H7 (cell line): ENCODE data around the gene NPEPL1. TPM values are rescaled to one million over a fixed set of nuclear protein-coding genes. Genes with fewer than 3 reads are reported as not detected.
"Not testable (repeated sequence)": the region's sequence is repeated elsewhere in the genome, so short reads cannot be mapped to it uniquely, and the experiment has no call there.

Experiments
- DNase-seq: peaks from one replicate; pipeline ENCODE4 v3.0.0; 2012
- H3K27me3 ChIP-seq: 2 replicates; pipeline ENCODE4 v1.6.0; 2011; ENCODE audit warnings: mild to moderate bottlenecking, low read length; ENCODE audit not compliant: control insufficient read depth, insufficient read depth
- H3K36me3 ChIP-seq: replicated peaks from 2 replicates; pipeline ENCODE4 v1.5.1; 2011; ENCODE audit warnings: low read length; ENCODE audit not compliant: control insufficient read depth, insufficient read depth
- H3K4me3 ChIP-seq: 2 replicates; pipeline ENCODE4 v1.5.1; 2011; ENCODE audit warnings: low read depth, mild to moderate bottlenecking, control low read depth, low read length, moderate library complexity; ENCODE audit not compliant: insufficient read depth
- total RNA-seq: library from RNA; depleted of rRNA; stranded (reverse); fragments of >200 nt; shearing (Covaris generic); gene quantifications from 2 replicates; pipeline ENCODE4 v1.2.3, GENCODE V29; 2014

Gene NPEPL1
- total RNA-seq, 1 experiment from 2014 or later: 30.9 TPM

DNA sequence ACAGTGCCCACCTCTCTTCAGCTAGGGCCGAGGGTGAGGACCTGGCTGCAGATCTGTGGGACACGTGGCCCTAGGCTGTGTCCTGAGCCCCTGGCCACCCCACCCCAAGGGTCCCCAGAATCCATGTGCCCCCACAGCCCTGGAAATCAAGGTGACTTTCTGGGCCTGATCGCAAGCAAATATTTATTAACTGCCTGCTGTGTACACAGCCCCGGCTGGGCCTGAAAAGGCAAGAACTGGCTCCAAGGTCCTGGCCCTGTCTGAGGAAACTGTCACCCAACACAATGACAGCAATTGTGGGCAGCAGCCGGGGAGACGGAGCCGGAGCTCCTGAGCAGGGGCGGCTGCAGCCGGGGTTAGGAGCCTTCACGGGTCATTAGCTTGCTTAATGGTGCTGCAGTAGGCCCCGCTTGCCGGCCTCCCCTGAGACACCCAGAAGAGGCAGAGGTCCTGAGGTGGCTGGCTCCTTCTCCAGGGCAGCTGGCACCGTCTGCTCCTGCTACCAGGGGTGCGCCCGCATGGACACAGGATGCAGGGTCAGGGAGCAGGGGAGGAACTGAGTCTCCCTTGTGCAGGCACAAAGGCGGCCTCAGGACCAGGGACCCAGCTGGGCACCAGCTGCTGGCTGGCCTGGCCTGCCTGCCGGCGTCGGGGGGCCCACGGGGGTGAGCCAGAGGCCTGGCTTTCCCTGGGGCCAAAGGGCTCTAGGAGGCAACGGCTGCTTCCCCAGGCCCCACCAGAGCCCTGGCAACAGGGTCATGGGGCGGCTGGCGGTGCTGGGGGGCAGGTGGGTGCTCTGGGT, 24.1 kb downstream of the NPEPL1 start:
- no peak overlapping the region for H3K4me3 ChIP-seq
- H3K36me3 ChIP-seq: peaks cover 2% of the 10 kb centered on the region
- DNase-seq: peak; percentile 57
- no peaks in the 10 kb centered on the region for H3K27me3 ChIP-seq

DNA sequence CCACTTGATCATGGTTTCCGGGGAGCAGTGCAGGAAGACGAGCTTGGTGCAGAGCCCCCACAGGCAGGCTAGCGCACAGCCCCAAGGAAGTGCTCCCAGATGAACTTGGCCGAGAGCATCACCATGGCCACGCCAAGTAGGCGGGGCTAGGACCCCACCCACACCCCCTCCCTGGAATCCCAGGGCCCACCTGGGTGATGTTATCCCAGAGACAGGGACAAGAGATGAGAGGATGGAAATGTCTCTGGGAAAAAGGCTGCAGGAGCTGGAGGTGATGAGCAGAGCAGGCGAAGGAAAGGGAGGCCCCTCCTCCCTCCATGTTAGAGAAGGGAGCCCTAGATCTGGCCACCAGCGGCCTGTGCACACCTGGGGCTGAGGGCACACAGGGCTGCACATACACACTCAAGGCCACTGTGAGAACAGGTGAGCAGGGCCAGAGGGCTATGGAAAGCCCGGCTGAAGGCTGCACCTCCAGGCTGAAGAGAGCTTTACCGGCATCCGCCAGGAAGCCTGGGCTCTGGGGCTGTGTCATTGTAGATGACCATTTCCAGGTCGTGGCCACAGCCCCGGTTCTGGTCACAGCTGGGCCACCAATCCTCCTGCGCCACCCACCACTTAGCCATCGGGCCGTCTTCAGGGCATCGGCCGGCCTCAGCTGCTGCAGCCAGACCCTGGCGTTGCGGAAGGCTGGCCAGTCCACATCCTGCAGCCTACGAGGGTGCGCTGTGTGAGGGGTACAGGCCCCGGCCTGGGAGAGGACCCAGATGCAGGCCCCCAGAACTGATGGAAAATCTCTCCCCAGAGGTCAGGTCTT, 24.9 kb downstream of the NPEPL1 start:
- no peaks in the 10 kb centered on the region for H3K27me3 ChIP-seq
- peak; percentile 65 for DNase-seq
- H3K36me3 ChIP-seq: peaks cover 2% of the 10 kb centered on the region
- no peak overlapping the region for H3K4me3 ChIP-seq

DNA sequence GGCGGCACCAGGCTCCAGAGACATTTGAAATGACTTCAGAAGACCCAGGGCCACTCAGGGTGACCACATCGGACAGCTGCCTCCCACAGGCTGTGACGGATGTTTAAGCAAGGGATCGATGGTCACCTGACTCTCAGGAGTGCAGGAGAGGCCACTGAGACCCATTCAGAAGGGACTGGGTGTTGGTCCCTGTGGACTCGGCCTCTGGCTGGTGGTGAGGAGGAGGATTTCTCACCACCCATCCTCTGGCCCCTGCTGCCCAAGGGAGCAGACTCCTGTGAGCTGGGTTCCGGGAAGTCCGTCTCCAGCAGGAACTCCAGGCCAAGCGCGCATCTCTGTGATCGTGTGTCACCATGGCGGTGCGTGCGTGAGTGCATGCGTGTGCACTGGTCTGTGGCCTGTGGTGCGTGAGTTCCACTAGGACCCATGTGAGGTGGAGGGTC, 25.5 kb downstream of the NPEPL1 start:
- Histone ChIP-seq H3K36me3 (peaks cover 2% of the 10 kb centered on the region), H3K27me3 (no peaks in the 10 kb centered on the region), H3K4me3 (no peak overlapping the region)
- DNase-seq: peak; percentile 24

DNA sequence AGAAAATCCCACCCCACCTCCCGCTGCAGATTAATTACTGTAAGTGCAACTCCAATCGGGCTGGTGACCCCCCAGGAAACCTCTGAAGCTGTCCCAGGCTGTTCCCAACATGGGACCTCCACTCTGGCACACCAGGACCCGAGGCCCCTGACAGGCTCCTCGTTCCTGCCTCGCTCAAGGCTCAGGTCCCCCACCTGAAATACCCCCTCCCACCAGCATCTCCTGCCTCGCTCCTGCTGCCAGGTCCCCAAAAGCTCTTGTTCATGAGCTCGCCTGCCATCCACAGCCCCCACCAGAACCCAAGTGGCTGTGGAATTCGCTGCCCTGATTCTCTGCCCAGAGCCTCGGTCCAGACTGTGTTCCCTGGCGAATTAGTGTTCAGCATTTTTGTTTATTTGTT, 26.1 kb downstream of the NPEPL1 start:
- peak; percentile 40 for DNase-seq
- H3K27me3 ChIP-seq: no peaks in the 10 kb centered on the region
- H3K36me3 ChIP-seq: peaks cover 2% of the 10 kb centered on the region
- H3K4me3 ChIP-seq: no peak overlapping the region

DNA sequence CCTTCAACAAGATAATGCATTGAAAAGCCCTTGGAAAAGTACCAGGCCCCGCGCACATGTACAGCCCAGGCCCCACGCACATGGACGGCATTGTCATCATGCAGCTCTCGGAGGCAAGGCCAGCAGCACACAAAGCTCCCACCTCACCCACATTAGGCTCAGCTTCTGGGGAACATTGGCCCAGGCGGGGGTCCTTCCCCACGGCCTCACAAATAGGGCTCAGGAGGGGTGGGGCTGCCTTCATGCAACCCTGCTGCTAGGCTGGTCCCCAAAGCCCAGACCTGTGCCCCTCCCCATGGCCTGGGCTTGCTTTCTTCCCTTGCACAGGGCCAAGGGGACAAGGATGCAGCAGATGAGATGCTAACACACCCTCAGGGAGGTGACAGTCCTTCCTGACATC, 26.7 kb downstream of the NPEPL1 start:
- H3K27me3 ChIP-seq: no peaks in the 10 kb centered on the region
- DNase-seq: peak; percentile 34
- H3K4me3 ChIP-seq: no peak overlapping the region
- H3K36me3 ChIP-seq: no peaks in the 10 kb centered on the region; the same call in 1 of the 2 replicates

DNA sequence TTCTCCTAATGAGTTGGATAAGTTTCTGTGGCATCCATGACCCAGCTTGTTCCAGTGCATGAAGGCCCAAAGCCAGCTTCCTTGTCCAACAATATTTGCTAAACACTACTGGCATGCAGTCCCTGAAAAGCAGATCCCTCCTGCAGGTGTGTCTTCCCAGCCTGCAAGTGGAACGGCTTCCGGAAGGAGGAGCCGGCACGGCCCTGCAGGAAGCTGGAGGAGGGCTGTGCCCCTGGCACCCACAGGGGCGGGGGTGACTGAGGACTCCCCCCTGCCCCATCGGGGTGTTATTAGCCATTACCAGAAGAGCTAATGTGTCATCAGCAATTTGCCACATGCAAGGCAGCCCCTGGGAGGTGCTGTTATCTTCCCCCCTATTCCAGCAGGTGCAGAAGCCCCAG, 27.4 kb downstream of the NPEPL1 start:
- H3K4me3 ChIP-seq: no peak overlapping the region
- H3K27me3 ChIP-seq: no peaks in the 10 kb centered on the region
- peak; percentile 70 for DNase-seq
- H3K36me3 ChIP-seq: no peaks in the 10 kb centered on the region

DNA sequence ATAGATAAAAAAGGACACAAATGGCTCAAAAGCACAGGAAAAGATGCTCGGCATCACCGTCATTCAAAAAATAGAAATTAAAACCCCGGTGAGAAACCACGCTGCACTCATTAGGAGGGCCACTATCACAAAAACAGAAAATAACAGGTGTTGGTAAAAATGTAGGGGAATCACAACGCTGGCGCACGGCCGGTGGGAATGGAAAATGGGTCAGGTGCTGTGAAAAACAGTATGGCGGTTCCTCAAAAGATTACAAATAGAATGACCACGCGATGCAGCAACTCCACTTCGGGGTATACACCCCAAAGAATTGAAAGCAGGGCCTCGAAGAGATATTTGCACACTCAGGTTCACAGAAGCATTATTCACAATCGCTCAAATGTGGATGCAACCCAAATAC, 28.3 kb downstream of the NPEPL1 start:
- Histone ChIP-seq H3K27me3 (no peaks in the 10 kb centered on the region), H3K36me3 (no peaks in the 10 kb centered on the region), H3K4me3 (no peak overlapping the region)
- peak; percentile 20 for DNase-seq

DNA sequence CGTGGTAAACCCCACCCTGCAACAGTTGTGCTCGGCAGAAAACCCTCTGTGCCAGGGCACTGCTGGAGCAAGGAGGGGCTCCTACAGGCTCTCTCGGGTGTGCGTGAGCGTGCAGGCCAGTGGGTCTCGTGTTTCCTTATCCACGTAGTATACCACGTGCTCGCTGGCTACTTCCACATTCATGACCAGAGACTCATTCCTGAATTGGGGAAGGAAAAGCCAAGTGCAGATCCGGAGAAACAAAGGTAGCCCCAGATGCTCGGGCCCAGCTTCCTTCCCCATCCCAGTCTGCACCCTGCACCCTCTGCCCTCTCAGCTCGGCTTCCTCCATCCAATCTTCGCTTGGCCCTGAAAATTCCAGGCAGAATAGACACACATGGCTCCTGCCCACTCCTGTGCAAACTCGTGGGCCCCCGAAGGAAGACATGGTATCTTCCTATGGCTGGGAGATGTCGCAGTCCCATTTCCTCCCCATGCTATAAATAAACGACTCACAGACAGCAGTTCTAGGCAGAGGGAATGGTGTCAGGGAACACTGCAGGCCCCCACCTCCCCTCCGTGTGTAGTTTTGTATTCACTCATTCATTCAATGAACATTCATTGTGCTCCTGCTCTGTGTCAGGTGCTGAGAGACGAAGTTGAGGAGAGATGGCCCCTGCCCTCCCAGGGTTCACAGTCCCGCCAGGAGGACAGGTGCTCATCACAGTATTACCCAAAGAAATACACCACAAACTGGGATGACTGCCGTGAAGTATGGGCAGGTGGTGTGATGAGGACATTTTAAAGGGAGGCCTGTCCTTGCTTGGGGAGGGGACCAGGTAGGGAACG, 29.6 kb downstream of the NPEPL1 start:
- H3K27me3 ChIP-seq: no peaks in the 10 kb centered on the region
- DNase-seq: peak; percentile 23
- H3K4me3 ChIP-seq: no peak overlapping the region
- H3K36me3 ChIP-seq: no peaks in the 10 kb centered on the region

DNA sequence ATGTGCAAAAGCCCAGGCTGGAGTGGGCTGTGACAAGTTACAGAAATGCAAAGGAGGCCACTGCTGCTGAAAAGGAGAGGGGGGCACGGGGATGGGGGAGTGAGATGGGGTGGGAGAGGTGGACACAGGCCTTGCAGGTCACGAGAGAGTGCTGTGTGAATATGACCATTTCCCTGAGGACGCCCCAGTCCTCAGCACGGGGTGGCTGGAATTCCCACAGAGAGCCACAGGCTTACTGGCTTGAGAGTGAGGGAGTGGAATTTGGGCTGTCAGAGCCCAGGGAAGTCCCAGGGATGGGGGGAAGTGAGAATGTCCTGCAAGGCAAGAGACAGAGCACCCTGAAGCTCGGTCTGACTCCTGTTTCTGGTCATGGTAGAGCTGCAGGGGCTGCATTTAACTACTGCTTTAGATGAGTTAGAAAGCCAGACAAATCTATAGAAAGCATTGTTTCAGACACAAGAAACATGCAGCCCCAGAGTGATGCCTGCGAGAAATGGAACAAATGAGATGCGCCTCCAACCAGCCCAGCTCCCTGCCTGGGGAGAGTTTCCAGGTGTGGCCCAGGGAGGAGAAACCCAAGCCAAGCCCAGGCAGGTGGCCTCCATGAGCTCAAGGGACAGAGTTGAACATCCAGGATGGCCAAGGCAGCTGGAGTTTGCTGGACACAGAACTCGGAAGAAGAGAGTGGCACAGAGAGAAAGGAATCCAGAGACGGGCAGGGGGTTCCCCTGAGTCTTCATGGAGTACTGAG, 30.5 kb downstream of the NPEPL1 start:
- Histone ChIP-seq H3K27me3 (no peaks in the 10 kb centered on the region), H3K4me3 (no peak overlapping the region), H3K36me3 (no peaks in the 10 kb centered on the region)
- DNase-seq: peak; percentile 39

DNA sequence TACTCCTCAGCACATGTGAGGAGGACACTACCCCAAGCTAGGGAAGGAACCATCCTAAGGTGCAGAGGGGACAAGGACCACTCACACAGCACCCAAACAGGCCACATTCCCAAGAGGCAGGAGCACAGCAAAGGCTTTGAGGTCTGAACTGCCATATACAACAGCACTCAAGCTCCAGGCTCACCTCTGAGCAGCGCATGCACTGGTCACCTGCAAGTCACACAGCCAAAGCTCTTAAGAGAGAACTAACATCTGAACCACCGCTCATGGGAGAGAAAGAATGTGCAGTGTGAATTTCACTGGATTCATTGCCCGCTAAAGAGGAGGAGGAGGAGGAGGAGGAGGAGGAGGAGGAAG, 31.0 kb downstream of the NPEPL1 start:
- H3K27me3 ChIP-seq: no peaks in the 10 kb centered on the region
- no peak for DNase-seq
- no peak overlapping the region for H3K4me3 ChIP-seq
- H3K36me3 ChIP-seq: no peaks in the 10 kb centered on the region

DNA sequence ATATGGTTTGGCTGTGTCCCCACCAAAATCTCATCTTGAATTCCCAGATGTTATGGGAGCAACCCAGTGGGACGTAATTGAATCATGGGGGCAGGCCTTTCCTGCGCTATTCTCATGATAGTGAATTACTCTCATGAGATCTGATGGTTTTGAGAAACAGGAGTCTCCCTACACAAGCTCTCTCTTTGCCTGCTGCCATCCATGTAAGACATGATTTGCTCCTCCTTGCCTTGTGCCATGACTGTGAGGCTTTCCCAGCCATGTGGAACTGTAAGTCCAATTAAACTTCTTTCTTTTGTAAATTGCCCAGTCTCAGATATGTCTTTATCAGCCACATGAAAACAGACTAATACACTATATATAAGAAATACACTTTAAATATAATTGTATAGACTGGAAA, 33.6 kb downstream of the NPEPL1 start:
- H3K27me3 ChIP-seq, H3K36me3 ChIP-seq, H3K4me3 ChIP-seq, DNase-seq: not testable (repeated sequence)

DNA sequence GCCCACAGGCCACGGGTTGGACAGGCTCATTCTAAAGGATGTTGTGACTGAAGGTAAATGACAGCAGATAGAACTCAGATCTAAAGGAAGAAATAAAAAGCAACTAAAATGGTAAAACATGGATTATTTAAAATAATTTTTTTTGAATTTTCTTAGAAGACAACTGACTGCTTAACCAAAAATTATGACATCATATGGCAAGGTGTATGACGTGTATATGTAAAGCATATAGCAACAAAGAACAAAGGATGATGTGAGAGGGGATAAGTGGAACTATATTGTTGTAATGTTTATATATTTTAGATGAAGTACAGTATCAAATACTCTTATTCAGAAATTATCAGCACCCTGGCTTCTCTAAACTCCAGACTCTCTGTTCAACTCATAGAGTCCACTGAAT, 38.6 kb downstream of the NPEPL1 start:
- H3K36me3 ChIP-seq: no peaks in the 10 kb centered on the region
- DNase-seq: no peak
- no peak overlapping the region for H3K4me3 ChIP-seq
- no peaks in the 10 kb centered on the region for H3K27me3 ChIP-seq

DNA sequence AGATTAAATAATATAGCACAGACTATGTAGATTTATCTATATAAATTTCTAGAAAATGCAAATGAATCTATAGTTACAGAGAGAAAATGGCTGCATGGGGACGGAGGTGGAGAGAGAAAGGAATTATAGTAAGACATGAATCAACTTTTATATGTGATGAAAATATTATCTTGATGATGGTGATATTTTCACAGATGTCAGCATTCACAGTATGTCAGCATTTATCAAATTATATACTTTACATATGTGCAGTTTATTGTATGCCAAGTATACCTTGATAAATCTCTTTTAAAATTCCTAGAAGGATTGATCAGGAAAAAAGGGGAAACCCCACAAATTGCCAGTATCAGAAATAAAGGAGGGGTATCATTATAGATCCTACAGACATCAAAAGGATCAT, 44.6 kb downstream of the NPEPL1 start:
- no peak for DNase-seq
- H3K36me3 ChIP-seq: no peaks in the 10 kb centered on the region
- H3K4me3 ChIP-seq: no peak overlapping the region
- H3K27me3 ChIP-seq: no peaks in the 10 kb centered on the region
